HepG2 (cell line): Measurements from ENCODE around the gene ANK3. TPM values are rescaled to one million over a fixed set of nuclear protein-coding genes. Genes with fewer than 3 reads are reported as not detected.

Experiments
- ATAC-seq: fragments of 200-7000 bp; cut with Tn5 transposase; 3 replicates; pipeline ENCODE4 v1.9.1; 2020; ENCODE audit warnings: mild to moderate bottlenecking, moderate library complexity
- BruUV-seq: library from RNA; stranded (reverse); fragments of 400-500 nt; replicated peaks from 2 replicates; lab custom pipeline; 2021; lab: Mats Ljungman, UMichigan
- CTCF ChIA-PET: fragments of 300-600 bp; formaldehyde crosslinking; extraction: SDS; loops from one replicate; lab custom pipeline; 2021; ENCODE audit warnings: low total read pairs, inconsistent platforms, low intra/inter-chr PET ratio; lab: Yijun Ruan, JAX
- POLR2A ChIA-PET: fragments of 350-600 bp; sonication (Branson Sonifier 250); formaldehyde crosslinking; loops from one replicate; lab custom pipeline; 2020; ENCODE audit warnings: antibody characterized with exemption, inconsistent platforms; lab: Yijun Ruan, JAX
- DNase-seq: peaks from one replicate; pipeline ENCODE4 v3.0.0-alpha.2; 2015; ENCODE audit warnings: low spot score
- FAIRE-seq: peaks from 3 replicates; lab custom pipeline; 2011; peaks lifted over from hg19 to GRCh38; lab: Jason Lieb, UNC
- H2AFZ ChIP-seq: one replicate; pipeline ENCODE4 v1.6.1; 2011; ENCODE audit warnings: low read length, inconsistent platforms
- H3K27ac ChIP-seq: fragments of 300-600 bp; 3 replicates; pipeline ENCODE4 v1.8.0; 2011; ENCODE audit warnings: mixed run types, mild to moderate bottlenecking, mixed read lengths, low read length, inconsistent platforms; ENCODE audit not compliant: insufficient read depth; ENCODE audit errors: extremely low read length
- H3K27me3 ChIP-seq, 2 experiments: fragments of 200-600 bp in 1 of 2; 2 replicates in 1 of 2; 3 replicates in 1 of 2; pipeline versions ENCODE4 v1.6.0 to v1.8.0; 2011; ENCODE audit warnings: low read length in 2 of 2, mild to moderate bottlenecking in 2 of 2, moderate library complexity in 2 of 2, inconsistent platforms in 1 of 2; ENCODE audit not compliant: insufficient read depth in 2 of 2, control insufficient read depth in 1 of 2
- H3K36me3 ChIP-seq, 2 experiments: fragments of 200-600 bp in 1 of 2; replicated peaks in 1 of 2; 2 replicates in 1 of 2; 3 replicates in 1 of 2; pipeline versions ENCODE4 v1.5.1 to v1.8.0; 2011; ENCODE audit warnings: low read length in 2 of 2, inconsistent platforms in 1 of 2; ENCODE audit not compliant: insufficient read depth in 2 of 2, control insufficient read depth in 1 of 2
- H3K4me1 ChIP-seq: 2 replicates; pipeline ENCODE4 v1.5.1; 2012; ENCODE audit warnings: low read length, inconsistent platforms; ENCODE audit not compliant: insufficient read depth
- H3K4me2 ChIP-seq: 2 replicates; pipeline ENCODE4 v1.6.0; 2011; ENCODE audit warnings: low read depth, low read length, inconsistent platforms
- H3K4me3 ChIP-seq, 3 experiments: fragments of 200-600 bp in 1 of 3; sonication (generic), shearing (Covaris generic) in 1 of 3; replicated peaks in 1 of 3; 2 replicates each; pipeline ENCODE4 v1.5.1; 2011 to 2016; ENCODE audit warnings: low read length in 3 of 3, inconsistent platforms in 2 of 3, low read depth in 2 of 3, mild to moderate bottlenecking in 2 of 3, control low read depth in 1 of 3, mixed read lengths in 1 of 3; ENCODE audit not compliant: insufficient read depth in 1 of 3
- H3K79me2 ChIP-seq: one replicate; pipeline ENCODE4 v1.6.1; 2011; ENCODE audit warnings: low read length, inconsistent platforms; ENCODE audit not compliant: insufficient read depth
- H3K9ac ChIP-seq: 2 replicates; pipeline ENCODE4 v1.6.0; 2011; ENCODE audit warnings: mild to moderate bottlenecking, low read depth, low read length, inconsistent platforms; ENCODE audit not compliant: insufficient read depth
- H3K9me3 ChIP-seq: 2 replicates; pipeline ENCODE4 v1.5.1; 2012; ENCODE audit warnings: mild to moderate bottlenecking, low read length
- H4K20me1 ChIP-seq: 2 replicates; pipeline ENCODE4 v1.6.0; 2011; ENCODE audit warnings: inconsistent platforms, mild to moderate bottlenecking, low read length, moderate library complexity; ENCODE audit not compliant: insufficient read depth
- GATAD2A ChIP-seq: IDR thresholded peaks from 2 replicates; pipeline ENCODE4 v1.6.1; 2016
- MAF1 ChIP-seq: sonication (generic); formaldehyde crosslinking; IDR thresholded peaks from 2 replicates; pipeline ENCODE4 v1.5.0; 2020; ENCODE audit warnings: missing genetic modification reagents, borderline replicate concordance
- SAP130 ChIP-seq: IDR thresholded peaks from 2 replicates; pipeline ENCODE4 v1.6.1; 2016; ENCODE audit warnings: low read depth
- ZBTB3 ChIP-seq: sonication (generic); formaldehyde crosslinking; IDR thresholded peaks from 2 replicates; pipeline ENCODE4 v1.4.0; 2020; ENCODE audit warnings: low read depth, mild to moderate bottlenecking, moderate library complexity, missing genetic modification reagents, borderline replicate concordance
- ZNF441 ChIP-seq: sonication (generic); formaldehyde crosslinking; IDR thresholded peaks from 2 replicates; pipeline ENCODE4 v1.7.0; 2021; ENCODE audit warnings: missing genetic modification reagents, borderline replicate concordance
- ZNF724P ChIP-seq: sonication (generic); formaldehyde crosslinking; IDR thresholded peaks from 2 replicates; pipeline ENCODE4 v1.8.0; 2022; ENCODE audit warnings: missing genetic modification reagents, borderline replicate concordance
- ZSCAN31 ChIP-seq: sonication (generic); formaldehyde crosslinking; IDR thresholded peaks from 2 replicates; pipeline ENCODE4 v1.5.0; 2020; ENCODE audit warnings: low read depth, mild to moderate bottlenecking, missing genetic modification reagents
- WGBS: methylation state at CpG from one replicate; pipeline ENCODE4 v1.1.6; 2017; ENCODE audit warnings: low lambda C conversion rate; 5-methylcytosine and 5-hydroxymethylcytosine counted together
- in situ Hi-C: cut with HindIII; loops from 2 replicates; pipeline ENCODE4 v1.10.0; 2017; ENCODE audit warnings: low pct_unique_long_range_greater_than_20kb; ENCODE audit not compliant: extremely low pct_ligation_motif_present
- intact Hi-C: fragments of 100-400 bp; cut with micrococcal nuclease; formaldehyde crosslinking; loops from one replicate; pipeline ENCODE4 v1.10.0; 2022; ENCODE audit not compliant: unreplicated experiment
- polyA plus RNA-seq, 8 experiments: library from polyadenylated mRNA; depleted of rRNA in 3 of 8; stranded (reverse) in 7 of 8; unstranded in 1 of 8; fragments of >200 nt; fragmentation: Illumina TruSeq in 4 of 8; extraction: Trizol in 4 of 8; gene quantifications; 2 replicates each; pipeline versions ENCODE4 v1.2.1 to v1.2.3, GENCODE V29; 2011 to 2016; ENCODE audit warnings: low read depth in 4 of 8, missing spikeins in 1 of 8, mixed read lengths in 1 of 8; ENCODE audit not compliant: insufficient read depth in 1 of 8
- total RNA-seq, 5 experiments: library from RNA; depleted of rRNA; stranded (reverse); fragments of >200 nt; fragmentation: Illumina TruSeq; extraction: Trizol; gene quantifications; 2 replicates each; pipeline ENCODE4 v1.2.3, GENCODE V29; 2016; ENCODE audit warnings: low read depth in 1 of 5
- TF ChIP-seq, protein P1 (sequence below): sonication (generic); formaldehyde crosslinking; IDR thresholded peaks from 2 replicates; pipeline ENCODE4 v1.5.1; 2020; ENCODE audit warnings: missing genetic modification reagents, mild to moderate bottlenecking, borderline replicate concordance
- TF ChIP-seq, protein P2 (sequence below), 2 experiments: sonication (generic) in 1 of 2; formaldehyde crosslinking in 1 of 2; IDR thresholded peaks; 2 replicates each; pipeline versions ENCODE4 v1.5.1 to v1.6.1; 2011 to 2020; ENCODE audit warnings: borderline replicate concordance in 1 of 2, low read depth in 1 of 2, low read length in 1 of 2, mild to moderate bottlenecking in 1 of 2, missing genetic modification reagents in 1 of 2, moderate library complexity in 1 of 2

Gene ANK3
- total and polyA plus RNA-seq, 2 of the 13 experiments (the other 11 are each of a cell fraction or from before 2014, with no cell fraction given): not detected

DNA sequence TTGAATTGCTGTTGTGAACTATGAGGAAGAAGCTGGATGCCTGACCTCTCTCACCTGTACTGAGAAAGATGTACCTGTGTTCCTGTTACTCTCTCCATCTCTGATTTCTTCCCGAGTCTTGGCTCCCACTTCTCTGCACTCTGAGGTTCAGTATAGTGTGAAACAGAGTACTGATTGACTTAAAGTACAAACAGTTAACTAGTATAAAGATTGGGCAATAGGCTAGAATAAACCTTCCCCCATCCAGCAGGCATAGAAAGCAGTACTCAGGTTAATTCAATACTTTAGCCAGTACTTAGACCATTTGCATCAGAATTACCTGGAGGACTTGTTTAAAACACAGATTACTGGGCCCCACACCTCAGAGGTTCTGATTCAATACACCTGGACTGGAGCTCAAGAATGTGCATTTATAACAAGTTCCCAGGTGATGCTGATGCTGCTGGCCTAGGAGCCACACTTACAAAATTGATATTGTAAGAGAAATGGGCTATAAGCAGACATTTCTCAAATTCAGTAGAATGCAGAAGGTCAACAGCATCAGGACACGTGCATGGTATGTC lies 51.6 kb downstream of the ANK3 start (continued):
- TF ChIP-seq ZBTB3 (CRISPR knock-in tag): no peak
- TF ChIP-seq ZNF441: no peak
- no peak for TF ChIP-seq GATAD2A (CRISPR knock-in tag)
- no peak for TF ChIP-seq ZSCAN31 (CRISPR knock-in tag)
- no peak for TF ChIP-seq SAP130 (CRISPR knock-in tag)

DNA sequence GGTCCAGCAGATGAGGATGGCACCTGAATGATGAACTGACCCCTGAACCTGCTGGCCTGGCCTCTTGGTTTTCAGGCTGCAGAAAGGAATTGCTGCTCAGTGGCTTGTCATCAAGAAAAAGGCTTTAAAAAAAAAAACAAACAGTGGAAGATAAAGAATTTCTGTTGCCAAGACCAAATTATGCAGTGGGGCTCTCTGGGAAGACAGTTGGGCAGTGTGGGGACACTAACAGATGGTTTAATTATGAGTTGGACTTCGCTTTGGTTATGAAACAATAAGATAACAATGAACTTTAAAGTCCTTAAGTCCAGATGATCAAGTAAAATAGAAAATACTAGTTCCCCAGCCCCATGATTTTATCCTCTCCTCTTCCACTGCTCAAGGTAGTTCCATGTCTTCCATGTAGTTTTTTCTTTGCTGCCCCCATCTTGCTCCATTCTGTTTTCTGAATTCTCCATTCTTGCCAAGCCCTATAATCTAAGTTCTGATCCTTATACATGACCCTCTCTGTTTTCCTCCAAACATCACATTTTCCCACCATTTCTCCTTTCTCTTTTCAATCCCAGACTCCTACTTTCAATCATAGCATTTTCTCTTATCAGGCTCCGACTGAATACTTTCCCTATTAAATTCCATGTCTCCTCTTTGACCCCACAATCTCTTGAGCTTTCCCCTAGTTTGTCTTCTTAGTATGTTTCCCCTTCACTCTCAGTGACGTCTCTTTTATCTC lies 52.6 kb downstream of the ANK3 start:
- WGBS: 3% methylated on average over 3 of the region's 3 CpGs
- CTCF ChIA-PET: interaction anchor here (1.7 kb wide), 1 partner anchor 97 kb away, joined by 4 read pairs; no protein-coding TSS in a partner anchor
- Histone ChIP-seq H3K4me2 (no peak overlapping the region), H4K20me1 (no peaks in the 10 kb centered on the region), H3K36me3 (no peaks in the 10 kb centered on the region), H3K27ac (no peak overlapping the region), H3K79me2 (no peaks in the 10 kb centered on the region), H3K9me3 (no peaks in the 10 kb centered on the region), H2AFZ (no peak overlapping the region), H3K4me3 (no peak overlapping the region), H3K9ac (no peak overlapping the region), H3K4me1 (no peaks in the 10 kb centered on the region), H3K27me3 (no peaks in the 10 kb centered on the region)
- no TSS peak for BruUV-seq
- ATAC-seq (no peak), FAIRE-seq (no peak), DNase-seq (no peak)
- POLR2A ChIA-PET: no interaction called here
- in situ Hi-C loops (no loop called here), intact Hi-C loops (no loop called here)
- no peak for TF ChIP-seq ZNF724P
- TF ChIP-seq, protein P1, sequence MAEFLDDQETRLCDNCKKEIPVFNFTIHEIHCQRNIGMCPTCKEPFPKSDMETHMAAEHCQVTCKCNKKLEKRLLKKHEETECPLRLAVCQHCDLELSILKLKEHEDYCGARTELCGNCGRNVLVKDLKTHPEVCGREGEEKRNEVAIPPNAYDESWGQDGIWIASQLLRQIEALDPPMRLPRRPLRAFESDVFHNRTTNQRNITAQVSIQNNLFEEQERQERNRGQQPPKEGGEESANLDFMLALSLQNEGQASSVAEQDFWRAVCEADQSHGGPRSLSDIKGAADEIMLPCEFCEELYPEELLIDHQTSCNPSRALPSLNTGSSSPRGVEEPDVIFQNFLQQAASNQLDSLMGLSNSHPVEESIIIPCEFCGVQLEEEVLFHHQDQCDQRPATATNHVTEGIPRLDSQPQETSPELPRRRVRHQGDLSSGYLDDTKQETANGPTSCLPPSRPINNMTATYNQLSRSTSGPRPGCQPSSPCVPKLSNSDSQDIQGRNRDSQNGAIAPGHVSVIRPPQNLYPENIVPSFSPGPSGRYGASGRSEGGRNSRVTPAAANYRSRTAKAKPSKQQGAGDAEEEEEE: no peak
- TF ChIP-seq, protein P2, sequence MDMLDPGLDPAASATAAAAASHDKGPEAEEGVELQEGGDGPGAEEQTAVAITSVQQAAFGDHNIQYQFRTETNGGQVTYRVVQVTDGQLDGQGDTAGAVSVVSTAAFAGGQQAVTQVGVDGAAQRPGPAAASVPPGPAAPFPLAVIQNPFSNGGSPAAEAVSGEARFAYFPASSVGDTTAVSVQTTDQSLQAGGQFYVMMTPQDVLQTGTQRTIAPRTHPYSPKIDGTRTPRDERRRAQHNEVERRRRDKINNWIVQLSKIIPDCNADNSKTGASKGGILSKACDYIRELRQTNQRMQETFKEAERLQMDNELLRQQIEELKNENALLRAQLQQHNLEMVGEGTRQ (IDR thresholded peaks at IDR 0.05; ENCODE audit: low read depth, low read length): no peak
- TF ChIP-seq, protein P2 (CRISPR knock-in tag; IDR thresholded peaks at IDR 0.05; ENCODE audit: borderline replicate concordance): no peak
- no peak for TF ChIP-seq MAF1 (CRISPR knock-in tag)
